GM19238 (cell line): ENCODE results near the gene EVA1B.

Experiments used
- DNase-seq: peaks from one replicate; pipeline ENCODE4 v3.0.0; 2011; ENCODE audit warnings: low spot score; ENCODE audit not compliant: insufficient read length

Gene EVA1B

GRCh38 chr1:36323636-36324352, at the start of gene EVA1B:
Gene EVA1B, minus strand, starts transcription at chr1:36323645. Its CDS starts 608 bp downstream, at chr1:36323037.
- peak; percentile 60 for DNase-seq

- DNase-seq, result no peak
These were observed 49.2 kb upstream of the EVA1B start for GRCh38 chr1:36372617-36373016.

GRCh38 chr1:36369061-36369861, 45.8 kb upstream of the EVA1B start:
- DNase-seq, result peak; percentile 77

GRCh38 chr1:36367798-36368197, 44.4 kb upstream of the EVA1B start:
- no peak for DNase-seq

GRCh38 chr1:36367066-36367465, 43.6 kb upstream of the EVA1B start:
- no peak for DNase-seq

- DNase-seq, result no peak
These were observed 42.7 kb upstream of the EVA1B start for GRCh38 chr1:36366091-36366661.

- DNase-seq, result no peak
These were observed 41.9 kb upstream of the EVA1B start for GRCh38 chr1:36365381-36365780.

- no peak for DNase-seq
These were observed 36.6 kb upstream of the EVA1B start for GRCh38 chr1:36359911-36360550.

- DNase-seq, result no peak
These were observed 35.9 kb upstream of the EVA1B start for GRCh38 chr1:36359383-36359782.

- DNase-seq, result no peak
These were observed 35.2 kb upstream of the EVA1B start for GRCh38 chr1:36358514-36359084.

- no peak for DNase-seq
These were observed 32.4 kb upstream of the EVA1B start for GRCh38 chr1:36355811-36356210.

GRCh38 chr1:36354486-36354885, 31.0 kb upstream of the EVA1B start:
- no peak for DNase-seq

- DNase-seq, result no peak
These were observed 29.7 kb upstream of the EVA1B start for GRCh38 chr1:36352910-36353878.

GRCh38 chr1:36352125-36352909, 28.9 kb upstream of the EVA1B start:
- DNase-seq, result no peak

GRCh38 chr1:36351227-36351977, 28.0 kb upstream of the EVA1B start:
- no peak for DNase-seq

- DNase-seq, result no peak
These were observed 27.3 kb upstream of the EVA1B start for GRCh38 chr1:36350659-36351226.

GRCh38 chr1:36349839-36350238, 26.4 kb upstream of the EVA1B start:
- DNase-seq, result no peak

GRCh38 chr1:36349241-36349671, 25.8 kb upstream of the EVA1B start:
- DNase-seq, result peak; percentile 67
